HL-60 (cell line): ENCODE measurements around the gene RIPOR2.

ENCODE experiments used
- CTCF ChIP-seq: IDR thresholded peaks from one replicate; pipeline ENCODE4 v1.5.1; 2011; ENCODE audit warnings: low read length, control low read depth, inconsistent platforms; ENCODE audit not compliant: insufficient read depth
- REST ChIP-seq: IDR thresholded peaks from 2 replicates; pipeline ENCODE4 v1.6.1; 2012; ENCODE audit warnings: low read depth; ENCODE audit not compliant: insufficient replicate concordance

- no peak for TF ChIP-seq CTCF
- TF ChIP-seq REST: no peak
Measured at GRCh38 chr6:24838994-24839393, 96.8 kb downstream of the RIPOR2 start.
